ENCODE data around the gene NLN.

- TF ChIP-seq ZNF24 (tag by site-specific recombination; IDR thresholded peaks at IDR 0.05): no peak
- no peak for TF ChIP-seq CTCF (tag by site-specific recombination; IDR thresholded peaks at IDR 0.05)
- no peak for TF ChIP-seq GLIS2 (tag by site-specific recombination; IDR thresholded peaks at IDR 0.05)
- no peak for TF ChIP-seq ZNF777 (tag by site-specific recombination; IDR thresholded peaks at IDR 0.05; ENCODE audit: borderline replicate concordance)
These were observed 57.6 kb downstream of the NLN start for GRCh38 chr5:65779643-65780042.
